ENCODE results near the gene MED4. TPM values are rescaled to one million over a fixed set of nuclear protein-coding genes. Genes with fewer than 3 reads are reported as not detected.

The MED4 gene
- total and polyA plus RNA-seq, 2 of the 8 experiments (the other 6 are each of a cell fraction or from before 2014, with no cell fraction given), result 25.7 to 48.1 TPM

- TF ChIP-seq CHD7 (IDR thresholded peaks at IDR 0.05; ENCODE audit: insufficient replicate concordance, low read length), result no peak
- TF ChIP-seq GTF2F1 (IDR thresholded peaks at IDR 0.05; ENCODE audit: borderline replicate concordance, low read depth, low read length), result no peak
- TF ChIP-seq E2F6 (IDR thresholded peaks at IDR 0.05), result no peak
- TF ChIP-seq MAFK (IDR thresholded peaks at IDR 0.05; ENCODE audit: low read depth, low read length), result no peak
- TF ChIP-seq ATF3 (IDR thresholded peaks at IDR 0.05; ENCODE audit: insufficient read depth, low read depth, low read length), result no peak
Measured at GRCh38 chr13:48112896-48113755, 18.2 kb upstream of the MED4 start (continued).
